Coronary artery (tissue), 2 donors: ENCODE data around the gene NUP214.
"Not testable (repeated sequence)": the region's sequence is repeated elsewhere in the genome, so short reads cannot be mapped to it uniquely, and the experiment has no call there.

Experiments
- DNase-seq: peaks from one replicate; pipeline ENCODE4 v3.0.0-alpha.2; 2017; ENCODE audit warnings: low spot score
- H3K27ac ChIP-seq, 2 donors: fragments of 200-600 bp; sonication (generic); one replicate each; pipeline ENCODE4 v1.5.1; 2016 to 2019
- H3K4me3 ChIP-seq: fragments of 200-600 bp; sonication (generic); 2 replicates; pipeline ENCODE4 v1.5.1; 2016; ENCODE audit warnings: mild to moderate bottlenecking, moderate library complexity
- TF ChIP-seq, protein P1 (sequence below): fragments of 200-600 bp; sonication (generic); IDR thresholded peaks from one replicate; pipeline ENCODE4 v1.5.1; 2019; ENCODE audit warnings: antibody characterized with exemption

NUP214 gene

DNA sequence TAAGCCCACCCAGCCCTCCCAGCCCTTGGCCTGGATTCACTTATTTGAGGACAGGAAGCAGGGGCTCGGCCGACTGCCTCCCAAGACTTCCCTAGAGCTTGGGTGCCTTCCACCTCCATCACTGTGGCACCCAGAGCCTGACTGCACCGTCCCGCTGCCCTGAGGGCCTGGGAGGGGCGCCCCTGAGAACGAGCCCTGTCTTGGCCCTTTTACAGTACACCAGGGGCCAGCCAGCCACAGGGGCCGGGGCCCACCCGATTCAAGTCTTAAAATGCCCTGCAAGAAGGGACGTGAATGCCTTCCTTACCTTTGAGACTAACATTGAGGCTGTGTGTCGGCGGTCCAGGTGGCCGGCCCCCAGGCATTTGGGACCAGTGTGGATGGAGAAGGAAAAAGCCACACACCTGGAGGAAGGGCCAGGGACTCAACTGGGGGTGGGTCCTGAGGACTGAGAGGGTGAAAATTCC is 134.1 kb downstream of the NUP214 start:
- TF ChIP-seq, protein P1, sequence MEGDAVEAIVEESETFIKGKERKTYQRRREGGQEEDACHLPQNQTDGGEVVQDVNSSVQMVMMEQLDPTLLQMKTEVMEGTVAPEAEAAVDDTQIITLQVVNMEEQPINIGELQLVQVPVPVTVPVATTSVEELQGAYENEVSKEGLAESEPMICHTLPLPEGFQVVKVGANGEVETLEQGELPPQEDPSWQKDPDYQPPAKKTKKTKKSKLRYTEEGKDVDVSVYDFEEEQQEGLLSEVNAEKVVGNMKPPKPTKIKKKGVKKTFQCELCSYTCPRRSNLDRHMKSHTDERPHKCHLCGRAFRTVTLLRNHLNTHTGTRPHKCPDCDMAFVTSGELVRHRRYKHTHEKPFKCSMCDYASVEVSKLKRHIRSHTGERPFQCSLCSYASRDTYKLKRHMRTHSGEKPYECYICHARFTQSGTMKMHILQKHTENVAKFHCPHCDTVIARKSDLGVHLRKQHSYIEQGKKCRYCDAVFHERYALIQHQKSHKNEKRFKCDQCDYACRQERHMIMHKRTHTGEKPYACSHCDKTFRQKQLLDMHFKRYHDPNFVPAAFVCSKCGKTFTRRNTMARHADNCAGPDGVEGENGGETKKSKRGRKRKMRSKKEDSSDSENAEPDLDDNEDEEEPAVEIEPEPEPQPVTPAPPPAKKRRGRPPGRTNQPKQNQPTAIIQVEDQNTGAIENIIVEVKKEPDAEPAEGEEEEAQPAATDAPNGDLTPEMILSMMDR = no peak
- Histone ChIP-seq H3K27ac (no peak overlapping the region), H3K4me3 (no peak overlapping the region)
- no peak for DNase-seq

DNA sequence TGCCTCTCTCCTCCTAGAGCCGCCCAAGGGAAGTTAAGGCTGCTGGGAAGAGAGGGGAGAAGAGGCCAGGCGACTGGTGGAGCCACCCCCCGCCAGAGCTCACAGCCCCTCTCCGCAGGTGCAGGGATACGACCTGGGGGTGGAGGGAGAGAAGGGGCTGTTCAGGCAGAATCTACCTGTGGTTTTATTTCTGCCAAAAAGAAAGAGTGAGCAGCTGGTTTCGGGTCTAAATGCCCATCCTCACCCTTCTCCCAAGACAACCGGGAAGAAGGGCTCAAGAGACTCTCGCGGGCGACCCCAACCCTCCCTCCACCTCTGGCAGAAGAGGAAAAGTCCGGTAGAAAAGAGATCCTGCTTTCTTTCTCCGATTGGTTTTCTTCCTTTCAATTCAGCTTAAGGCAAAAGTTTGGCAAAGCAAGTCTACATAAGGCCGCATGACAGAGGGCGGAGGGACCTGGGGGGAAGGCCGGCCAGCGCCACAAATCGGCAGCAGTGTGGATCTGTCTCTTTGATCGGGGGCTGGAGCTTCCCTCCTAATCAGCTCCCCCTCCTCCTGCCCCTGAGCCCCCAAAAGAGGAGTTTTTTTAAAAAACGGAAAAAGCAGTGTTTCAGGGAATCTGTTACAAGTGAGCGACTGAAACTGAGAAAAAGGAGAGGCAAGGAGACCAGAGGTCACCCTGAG is 134.7 kb downstream of the NUP214 start:
- H3K4me3 ChIP-seq = no peak overlapping the region
- no peak for DNase-seq
- TF ChIP-seq, protein P1 = no peak
- H3K27ac ChIP-seq = no peak overlapping the region

DNA sequence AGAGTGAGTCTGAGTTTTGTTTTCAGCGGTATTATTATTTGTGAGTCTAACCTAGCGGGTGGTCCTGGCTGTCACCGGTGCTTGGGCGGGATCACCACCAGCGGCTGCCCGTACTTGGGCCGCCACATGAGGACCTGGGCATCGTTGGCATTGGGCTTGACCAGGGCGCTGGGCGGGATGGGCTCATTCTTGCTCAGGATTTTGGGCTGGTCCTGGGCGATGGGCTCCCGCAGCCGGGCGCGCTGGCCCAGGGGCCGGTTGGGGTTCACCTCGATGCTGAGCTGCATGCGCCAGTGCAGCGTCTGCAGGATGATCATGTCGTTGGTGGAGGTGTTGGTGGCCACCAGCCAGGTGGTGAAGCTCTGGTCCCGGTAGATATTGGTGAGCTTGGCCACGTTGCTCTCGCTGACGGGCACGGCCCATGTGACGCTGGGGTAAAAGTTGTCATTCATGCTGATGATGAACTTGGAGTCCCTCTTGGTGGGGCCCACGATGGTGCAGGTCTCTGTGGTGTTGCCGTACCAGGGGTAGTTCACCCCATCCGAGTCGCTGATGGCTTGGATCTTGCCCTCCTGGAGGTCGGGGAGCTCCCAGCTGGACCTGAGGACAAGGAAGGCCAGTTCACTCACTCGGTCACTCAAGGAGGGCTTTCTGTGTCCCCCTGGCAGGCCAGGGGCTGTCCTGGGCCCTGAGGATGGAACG is 135.5 kb downstream of the NUP214 start:
- DNase-seq = no peak
- Histone ChIP-seq H3K27ac (no peak overlapping the region), H3K4me3 (no peak overlapping the region)
- TF ChIP-seq, protein P1 = no peak

DNA sequence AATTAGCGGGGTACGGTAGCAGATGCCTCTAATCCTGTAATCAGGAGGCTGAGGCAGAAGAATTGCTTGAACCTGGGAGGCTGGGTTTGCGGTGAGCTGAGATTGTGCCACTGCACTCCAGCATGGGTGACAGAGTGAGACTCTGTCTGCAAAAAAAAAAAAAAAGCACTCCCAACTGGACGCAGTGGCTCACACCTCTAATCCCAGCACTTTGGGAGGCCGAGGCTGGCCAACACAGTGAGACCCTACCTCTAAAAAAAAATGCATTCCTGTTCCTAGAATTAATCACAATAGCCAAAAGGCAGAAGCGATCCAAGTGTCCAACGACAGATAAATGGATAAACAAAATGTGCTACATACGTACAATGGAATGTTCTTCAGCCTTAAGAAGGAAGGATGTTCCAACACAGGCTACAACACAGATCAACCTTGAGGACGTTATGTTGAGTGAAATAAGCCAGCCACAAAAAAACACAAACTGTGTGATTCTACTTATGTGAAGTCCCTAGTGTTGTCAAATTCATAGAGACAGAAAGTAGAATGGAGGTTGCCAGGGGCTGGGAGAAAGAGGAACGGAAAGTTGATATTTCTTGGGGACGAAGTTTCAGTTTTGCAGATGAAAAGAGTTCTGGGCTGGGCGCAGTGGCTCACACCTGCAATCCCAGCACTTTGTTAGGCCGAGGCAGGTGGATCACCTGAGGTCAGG is 137.1 kb downstream of the NUP214 start:
- TF ChIP-seq, protein P1 = no peak
- Histone ChIP-seq H3K4me3 (no peak overlapping the region), H3K27ac (no peak overlapping the region)
- DNase-seq = no peak

DNA sequence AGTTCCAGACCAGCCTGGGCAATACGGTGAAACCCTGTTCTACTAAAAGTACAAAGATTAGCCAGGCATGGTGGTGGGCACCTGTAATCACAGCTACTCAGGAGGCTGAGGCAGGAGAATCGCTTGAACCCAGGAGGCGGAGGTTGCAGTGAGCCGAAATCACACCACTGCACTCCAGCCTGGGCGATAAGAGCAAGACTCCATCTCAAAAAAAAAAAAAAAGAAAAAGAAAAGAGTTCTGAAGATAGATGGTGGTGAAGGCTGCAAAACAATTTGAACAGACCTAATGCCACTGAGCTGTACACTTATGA is 137.6 kb downstream of the NUP214 start:
- DNase-seq, H3K27ac ChIP-seq, H3K4me3 ChIP-seq: not testable (repeated sequence)

DNA sequence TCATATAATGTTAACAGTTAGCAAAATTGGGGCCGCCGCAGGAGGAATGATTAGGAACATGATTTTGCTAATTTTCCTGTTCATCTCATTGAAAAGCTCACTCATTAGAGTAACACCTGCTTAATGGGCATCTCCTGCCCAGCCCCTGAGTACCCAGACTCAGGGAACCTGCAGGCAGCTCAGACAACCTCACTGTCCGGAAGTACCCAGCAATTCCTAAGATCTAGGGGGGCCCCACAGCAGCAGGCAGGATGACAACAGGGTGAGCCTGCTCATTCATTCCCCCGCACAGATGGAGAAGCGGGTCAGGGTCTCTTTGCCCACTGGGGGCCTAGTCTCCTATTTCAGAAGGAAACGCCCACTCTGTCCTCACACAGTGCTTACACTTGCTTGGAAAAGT is 138.3 kb downstream of the NUP214 start:
- Histone ChIP-seq H3K27ac (no peak overlapping the region), H3K4me3 (no peak overlapping the region)
- TF ChIP-seq, protein P1 = no peak
- no peak for DNase-seq

DNA sequence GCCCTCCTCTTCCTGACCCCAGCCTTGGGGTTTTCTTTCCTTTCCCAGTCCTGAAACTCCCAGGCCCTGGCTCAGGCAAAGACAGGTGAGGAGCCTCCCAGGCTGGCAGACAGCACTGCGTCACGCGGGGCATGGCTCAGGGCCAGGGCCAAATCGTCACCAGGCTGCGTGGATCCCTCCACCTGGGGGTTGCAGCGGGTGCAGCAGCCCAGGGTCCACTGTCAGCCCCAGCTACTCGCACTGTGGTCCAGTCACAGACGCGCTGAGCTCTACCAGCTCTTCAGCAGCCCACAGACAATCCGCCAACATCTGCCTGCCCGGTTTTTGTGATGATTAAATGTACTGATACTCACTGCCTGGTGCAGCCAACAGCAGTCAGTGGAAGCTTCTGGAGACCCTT is 138.8 kb downstream of the NUP214 start:
- TF ChIP-seq, protein P1 = no peak
- Histone ChIP-seq H3K27ac (no peak overlapping the region), H3K4me3 (no peak overlapping the region)
- DNase-seq = no peak
